Right cardiac atrium (tissue), 5 donors: ENCODE measurements around the gene LAS1L. TPM values are rescaled to one million over a fixed set of nuclear protein-coding genes. Genes with fewer than 3 reads are reported as not detected.
A peak's percentile ranks its signal among the peaks of the same experiment; 100 is the strongest.
"Not testable (repeated sequence)": the region's sequence is repeated elsewhere in the genome, so short reads cannot be mapped to it uniquely, and the experiment has no call there.

ENCODE experiments used
- ATAC-seq, 2 donors: fragments of 200-7000 bp; cut with Tn5 transposase; one replicate each; pipeline versions ENCODE4 v1.8.0 to v1.9.1; 2020; ENCODE audit warnings: moderate library complexity in 2 of 2, mild to moderate bottlenecking in 1 of 2
- DNase-seq, 3 donors: peaks; one replicate each; pipeline ENCODE4 v3.0.0-alpha.2; 2020
- H3K27ac ChIP-seq: one replicate; pipeline ENCODE4 v1.5.1; 2013; ENCODE audit warnings: mild to moderate bottlenecking, low read length, control low read depth, moderate library complexity
- H3K27me3 ChIP-seq: one replicate; pipeline ENCODE4 v1.6.1; 2013; ENCODE audit not compliant: control insufficient read depth, insufficient read depth
- H3K4me1 ChIP-seq: one replicate; pipeline ENCODE4 v1.6.1; 2013; ENCODE audit warnings: low read length; ENCODE audit not compliant: control insufficient read depth, insufficient read depth
- H3K4me3 ChIP-seq: one replicate; pipeline ENCODE4 v1.5.1; 2013; ENCODE audit warnings: low read length, control low read depth
- H3K9me3 ChIP-seq: one replicate; pipeline ENCODE4 v1.6.1; 2013; ENCODE audit warnings: low read length; ENCODE audit not compliant: control insufficient read depth
- WGBS: extraction: QIAGEN DNeasy Blood & Tissue Kit; methylation state at CpG from one replicate; pipeline ENCODE4 v1.1.7; 2013; 5-methylcytosine and 5-hydroxymethylcytosine counted together
- intact Hi-C, 4 donors: fragments of 100-400 bp; cut with DNase I; formaldehyde crosslinking; loops; one replicate each; pipeline versions ENCODE4 v1.11.0 to v1.14.0; 2022 to 2023
- polyA plus RNA-seq: library from polyadenylated mRNA; stranded (reverse); fragments of 200-250 nt; gene quantifications from one replicate; pipeline ENCODE4 v1.2.3, GENCODE V29; 2013
- total RNA-seq, 4 donors: library from RNA; stranded (reverse); fragmentation: NEBNext Ultra II Directional; extraction: Animal tissue kit (Norgen Biotek cat#: 25700); gene quantifications; one replicate each; pipeline ENCODE4 v1.2.1, GENCODE V29; 2021
- donor health status: healthy with polysubstance abuse.
- donor health status: DM: no; HTN: yes; CAD: no.
- donor health status: DM: no; HTN: no; CAD: no.
- donor health status: DM: no; HTN: yes; CAD: no; lungs with severe emphysema.
- donor health status: DM: yes; HTN: yes; CAD: no.

LAS1L gene
- total and polyA plus RNA-seq, 5 donors = 13.1 to 20.4 (median 16.2) TPM

- Histone ChIP-seq H3K27me3 (no peaks in the 10 kb centered on the region), H3K9me3 (no peaks in the 10 kb centered on the region), H3K4me1 (no peaks in the 10 kb centered on the region), H3K27ac (no peak overlapping the region), H3K4me3 (no peak overlapping the region)
- intact Hi-C loops = no loop called here
- WGBS = 93% methylated on average over 62 of the region's 62 CpGs
- DNase-seq = no peak
- ATAC-seq = no peak
Observed at GRCh38 chrX:65551489-65552339, 17.1 kb upstream of the LAS1L start.

GRCh38 chrX:65551086-65551485, 16.5 kb upstream of the LAS1L start:
- H3K27me3 ChIP-seq = no peaks in the 10 kb centered on the region
- H3K27ac ChIP-seq = no peak overlapping the region
- H3K4me3 ChIP-seq = no peak overlapping the region
- H3K4me1 ChIP-seq = no peaks in the 10 kb centered on the region
- ATAC-seq (no peak), DNase-seq (no peak)
- no peaks in the 10 kb centered on the region for H3K9me3 ChIP-seq
- WGBS = 79% methylated on average over 16 of the region's 16 CpGs
- intact Hi-C loops = no loop called here

- ATAC-seq = peak in 1 of 2 donors; percentile 43
Observed at GRCh38 chrX:65545456-65545855, 10.9 kb upstream of the LAS1L start.

GRCh38 chrX:65537229-65537628, 2.6 kb upstream of the LAS1L start:
- H3K27ac ChIP-seq = no peak overlapping the region
- H3K27me3 ChIP-seq = no peaks in the 10 kb centered on the region
- no peak overlapping the region for H3K4me3 ChIP-seq
- H3K9me3 ChIP-seq = no peaks in the 10 kb centered on the region
- 28% methylated on average over 3 of the region's 3 CpGs for WGBS
- DNase-seq (no peak), ATAC-seq (no peak)
- intact Hi-C loops = no loop called here
- peaks cover 8% of the 10 kb centered on the region for H3K4me1 ChIP-seq

More at GRCh38 chrX:65545456-65545855, 10.9 kb upstream of the LAS1L start:
- H3K27me3 ChIP-seq = no peaks in the 10 kb centered on the region
- DNase-seq = peak in 2 of 3 donors; percentile 56 to 62
- intact Hi-C loops = no loop called here
- no peak overlapping the region for H3K4me3 ChIP-seq
- no peaks in the 10 kb centered on the region for H3K4me1 ChIP-seq
- no peak overlapping the region for H3K27ac ChIP-seq
- no peaks in the 10 kb centered on the region for H3K9me3 ChIP-seq
- 54% methylated on average over 1 of the region's 1 CpG for whole genome bisulfite sequencing

- DNase-seq = no peak
- intact Hi-C loops = no loop called here
- no peak overlapping the region for H3K27ac ChIP-seq
- 94% methylated on average over 3 of the region's 3 CpGs for WGBS
- H3K9me3 ChIP-seq = no peaks in the 10 kb centered on the region
- H3K4me1 ChIP-seq = peaks cover 8% of the 10 kb centered on the region
- H3K4me3 ChIP-seq = no peak overlapping the region
- ATAC-seq = no peak
- no peaks in the 10 kb centered on the region for H3K27me3 ChIP-seq
Observed at GRCh38 chrX:65536291-65536690, 1.7 kb upstream of the LAS1L start.

GRCh38 chrX:65532016-65532415, 2.6 kb downstream of the LAS1L start:
- intact Hi-C loops = no loop called here
- no peaks in the 10 kb centered on the region for H3K27me3 ChIP-seq

GRCh38 chrX:65528705-65529340, 5.8 kb downstream of the LAS1L start:
- peaks cover 5% of the 10 kb centered on the region for H3K4me1 ChIP-seq
- no peaks in the 10 kb centered on the region for H3K27me3 ChIP-seq
- WGBS = 56% methylated on average over 9 of the region's 9 CpGs
- H3K4me3 ChIP-seq = no peak overlapping the region
- intact Hi-C loops = no loop called here
- ATAC-seq (peak in 1 of 2 donors; percentile 65), DNase-seq (peak in 2 of 3 donors; percentile 33 to 61)
- H3K27ac ChIP-seq = no peak overlapping the region
- no peaks in the 10 kb centered on the region for H3K9me3 ChIP-seq

More at GRCh38 chrX:65532016-65532415, 2.6 kb downstream of the LAS1L start:
- H3K4me1 ChIP-seq = peaks cover 8% of the 10 kb centered on the region
- H3K27ac ChIP-seq = no peak overlapping the region
- H3K9me3 ChIP-seq = no peaks in the 10 kb centered on the region
- 93% methylated on average over 3 of the region's 3 CpGs for WGBS
- no peak for ATAC-seq
- no peak overlapping the region for H3K4me3 ChIP-seq
- DNase-seq = no peak

- Histone ChIP-seq H3K27me3 (no peaks in the 10 kb centered on the region), H3K4me3 (no peak overlapping the region), H3K4me1 (peaks cover 1% of the 10 kb centered on the region), H3K27ac (no peak overlapping the region), H3K9me3 (no peaks in the 10 kb centered on the region)
- intact Hi-C loops = no loop called here
- WGBS = 48% methylated on average over 3 of the region's 3 CpGs
- DNase-seq (no peak), ATAC-seq (peak in 1 of 2 donors; percentile 44)
Observed at GRCh38 chrX:65528293-65528692, 6.3 kb downstream of the LAS1L start.

- DNase-seq (no peak), ATAC-seq (no peak)
- H3K9me3 ChIP-seq = no peaks in the 10 kb centered on the region
- H3K27ac ChIP-seq = no peak overlapping the region
- intact Hi-C loops = no loop called here
- WGBS = 90% methylated on average over 9 of the region's 9 CpGs
- no peaks in the 10 kb centered on the region for H3K4me1 ChIP-seq
- no peak overlapping the region for H3K4me3 ChIP-seq
- no peaks in the 10 kb centered on the region for H3K27me3 ChIP-seq
Observed at GRCh38 chrX:65524139-65524538, 10.4 kb downstream of the LAS1L start.

- no peaks in the 10 kb centered on the region for H3K9me3 ChIP-seq
- no peak overlapping the region for H3K4me3 ChIP-seq
- WGBS = 81% methylated on average over 3 of the region's 3 CpGs
- H3K27ac ChIP-seq = no peak overlapping the region
- no peaks in the 10 kb centered on the region for H3K27me3 ChIP-seq
- DNase-seq (no peak), ATAC-seq (no peak)
- no peaks in the 10 kb centered on the region for H3K4me1 ChIP-seq
- intact Hi-C loops = no loop called here
Observed at GRCh38 chrX:65522739-65523372, 11.7 kb downstream of the LAS1L start.

- H3K27me3 ChIP-seq, H3K4me3 ChIP-seq, ATAC-seq, DNase-seq, H3K9me3 ChIP-seq, H3K4me1 ChIP-seq, H3K27ac ChIP-seq, intact Hi-C loops: not testable (repeated sequence)
- WGBS = 82% methylated on average over 4 of the region's 6 CpGs
Observed at GRCh38 chrX:65519530-65519929, 15.1 kb downstream of the LAS1L start.
